HepG2 (cell line): ENCODE data around the gene MINDY2. TPM values are rescaled to one million over a fixed set of nuclear protein-coding genes. Genes with fewer than 3 reads are reported as not detected.

ENCODE experiments used
- AGO2 ChIP-seq: fragments of 200-400 bp; formaldehyde crosslinking; optimal IDR thresholded peaks from 2 replicates; pipeline ENCODE3; 2017; ENCODE audit warnings: mild to moderate bottlenecking, low read depth, low read length, moderate library complexity
- ARNT2 ChIP-seq: sonication (generic); formaldehyde crosslinking; IDR thresholded peaks from 2 replicates; pipeline ENCODE4 v1.8.0; 2022; ENCODE audit warnings: mild to moderate bottlenecking, low read depth, missing genetic modification reagents, moderate library complexity
- BATF2 ChIP-seq: sonication (generic); formaldehyde crosslinking; IDR thresholded peaks from 2 replicates; pipeline ENCODE4 v1.8.0; 2022; ENCODE audit warnings: mild to moderate bottlenecking, missing genetic modification reagents, moderate library complexity
- ELK4 ChIP-seq: sonication (generic); formaldehyde crosslinking; IDR thresholded peaks from 2 replicates; pipeline ENCODE4 v1.9.0; 2021; ENCODE audit warnings: missing genetic modification reagents, borderline replicate concordance
- EP300 ChIP-seq, 3 experiments: sonication (generic) in 1 of 3; formaldehyde crosslinking in 1 of 3; IDR thresholded peaks; 2 replicates each; pipeline versions ENCODE4 v1.5.1 to v1.6.1; 2011 to 2020; ENCODE audit warnings: low read depth in 2 of 3, low read length in 2 of 3, borderline replicate concordance in 1 of 3, improper control_type of control experiment in 1 of 3, mild to moderate bottlenecking in 1 of 3, missing genetic modification reagents in 1 of 3, moderate library complexity in 1 of 3
- IKZF5 ChIP-seq: IDR thresholded peaks from 2 replicates; pipeline ENCODE4 v1.6.1; 2018; ENCODE audit warnings: missing genetic modification reagents, mild to moderate bottlenecking, missing compliant biosample characterization
- JUN ChIP-seq: sonication (generic); formaldehyde crosslinking; IDR thresholded peaks from 2 replicates; pipeline ENCODE4 v1.4.0; 2020; ENCODE audit warnings: mild to moderate bottlenecking, missing genetic modification reagents
- KLF6 ChIP-seq: IDR thresholded peaks from 2 replicates; pipeline ENCODE4 v1.8.0; 2016; ENCODE audit warnings: missing biosample characterization, missing genetic modification reagents
- MAF1 ChIP-seq: sonication (generic); formaldehyde crosslinking; IDR thresholded peaks from 2 replicates; pipeline ENCODE4 v1.5.0; 2020; ENCODE audit warnings: missing genetic modification reagents, borderline replicate concordance
- MEIS2 ChIP-seq: sonication (generic); formaldehyde crosslinking; IDR thresholded peaks from 2 replicates; pipeline ENCODE4 v1.9.0; 2021; ENCODE audit warnings: mild to moderate bottlenecking, missing genetic modification reagents
- NCOA2 ChIP-seq: sonication (generic); formaldehyde crosslinking; IDR thresholded peaks from 2 replicates; pipeline ENCODE4 v1.8.0; 2022; ENCODE audit warnings: inconsistent platforms
- PHF8 ChIP-seq: sonication (generic); formaldehyde crosslinking; IDR thresholded peaks from 2 replicates; pipeline ENCODE4 v1.5.0; 2020; ENCODE audit warnings: missing genetic modification reagents
- RBM39 ChIP-seq: fragments of 200-400 bp; formaldehyde crosslinking; IDR thresholded peaks from one replicate; pipeline ENCODE4 v1.6.1; 2018; ENCODE audit warnings: antibody characterized with exemption, mild to moderate bottlenecking, low read depth, low read length; ENCODE audit not compliant: poor library complexity, severe bottlenecking
- RXRB ChIP-seq: IDR thresholded peaks from 2 replicates; pipeline ENCODE4 v1.6.1; 2016; ENCODE audit warnings: borderline replicate concordance, missing genetic modification reagents, missing compliant biosample characterization
- SOX6 ChIP-seq, 2 experiments: fragments of 450-650 bp in 1 of 2; sonication (generic) in 1 of 2; formaldehyde crosslinking in 1 of 2; IDR thresholded peaks; 2 replicates each; pipeline versions ENCODE4 v1.4.0 to v1.6.1; 2017 to 2020; ENCODE audit warnings: antibody characterized with exemption in 1 of 2, mild to moderate bottlenecking in 1 of 2, missing genetic modification reagents in 1 of 2
- ZNF124 ChIP-seq: sonication (generic); formaldehyde crosslinking; IDR thresholded peaks from 2 replicates; pipeline ENCODE4 v1.4.0; 2020; ENCODE audit warnings: missing genetic modification reagents
- ZNF224 ChIP-seq: sonication (generic); formaldehyde crosslinking; IDR thresholded peaks from 2 replicates; pipeline ENCODE4 v1.5.0; 2020; ENCODE audit warnings: mild to moderate bottlenecking, missing genetic modification reagents
- ZNF230 ChIP-seq: sonication (generic); formaldehyde crosslinking; IDR thresholded peaks from 2 replicates; pipeline ENCODE4 v1.4.0; 2020; ENCODE audit warnings: mild to moderate bottlenecking, missing genetic modification reagents
- ZNF382 ChIP-seq: sonication (generic); formaldehyde crosslinking; IDR thresholded peaks from 2 replicates; pipeline ENCODE4 v1.5.0; 2020; ENCODE audit warnings: missing genetic modification reagents, mild to moderate bottlenecking, borderline replicate concordance
- ZSCAN21 ChIP-seq: sonication (generic); formaldehyde crosslinking; IDR thresholded peaks from 2 replicates; pipeline ENCODE4 v1.8.0; 2022; ENCODE audit warnings: mild to moderate bottlenecking, missing genetic modification reagents, moderate library complexity, borderline replicate concordance
- ZSCAN25 ChIP-seq: sonication (generic); formaldehyde crosslinking; IDR thresholded peaks from 2 replicates; pipeline ENCODE4 v1.8.0; 2022; ENCODE audit warnings: mild to moderate bottlenecking, missing genetic modification reagents
- ZSCAN31 ChIP-seq: sonication (generic); formaldehyde crosslinking; IDR thresholded peaks from 2 replicates; pipeline ENCODE4 v1.5.0; 2020; ENCODE audit warnings: low read depth, mild to moderate bottlenecking, missing genetic modification reagents
- polyA plus RNA-seq, 8 experiments: library from polyadenylated mRNA; depleted of rRNA in 3 of 8; stranded (reverse) in 7 of 8; unstranded in 1 of 8; fragments of >200 nt; fragmentation: Illumina TruSeq in 4 of 8; extraction: Trizol in 4 of 8; gene quantifications; 2 replicates each; pipeline versions ENCODE4 v1.2.1 to v1.2.3, GENCODE V29; 2011 to 2016; ENCODE audit warnings: low read depth in 4 of 8, missing spikeins in 1 of 8, mixed read lengths in 1 of 8; ENCODE audit not compliant: insufficient read depth in 1 of 8
- total RNA-seq, 5 experiments: library from RNA; depleted of rRNA; stranded (reverse); fragments of >200 nt; fragmentation: Illumina TruSeq; extraction: Trizol; gene quantifications; 2 replicates each; pipeline ENCODE4 v1.2.3, GENCODE V29; 2016; ENCODE audit warnings: low read depth in 1 of 5
- TF ChIP-seq, protein P1 (sequence below): sonication (generic); formaldehyde crosslinking; IDR thresholded peaks from 2 replicates; pipeline ENCODE4 v1.4.0; 2020; ENCODE audit warnings: low read depth, mild to moderate bottlenecking, missing genetic modification reagents

The MINDY2 gene
- total and polyA plus RNA-seq, 2 of the 13 experiments (the other 11 are each of a cell fraction or from before 2014, with no cell fraction given), result 7.2 to 12.6 TPM

GRCh38 chr15:58864602-58865424 lies 93.7 kb downstream of the MINDY2 start (continued):
- no peak for TF ChIP-seq SOX6 (IDR thresholded peaks at IDR 0.05)
- TF ChIP-seq SOX6 (CRISPR knock-in tag; IDR thresholded peaks at IDR 0.05), result peak; percentile 83
- peak; percentile 79 for TF ChIP-seq RXRB
- peak; percentile 72 for TF ChIP-seq ZSCAN21
- peak; percentile 65 for TF ChIP-seq IKZF5 (CRISPR knock-in tag)
- peak; percentile 43 to 66; a peak in 2 of 4 replicates for TF ChIP-seq EP300 (IDR thresholded peaks at IDR 0.05; ENCODE audit: low read depth in 2 of 2, low read length in 2 of 2)
- peak; percentile 26; the same call in 1 of the 2 replicates for TF ChIP-seq EP300 (CRISPR knock-in tag; IDR thresholded peaks at IDR 0.05; ENCODE audit: borderline replicate concordance)
- TF ChIP-seq ZNF124, result peak; percentile 40; the same call in 1 of the 2 replicates
- TF ChIP-seq, protein P1, sequence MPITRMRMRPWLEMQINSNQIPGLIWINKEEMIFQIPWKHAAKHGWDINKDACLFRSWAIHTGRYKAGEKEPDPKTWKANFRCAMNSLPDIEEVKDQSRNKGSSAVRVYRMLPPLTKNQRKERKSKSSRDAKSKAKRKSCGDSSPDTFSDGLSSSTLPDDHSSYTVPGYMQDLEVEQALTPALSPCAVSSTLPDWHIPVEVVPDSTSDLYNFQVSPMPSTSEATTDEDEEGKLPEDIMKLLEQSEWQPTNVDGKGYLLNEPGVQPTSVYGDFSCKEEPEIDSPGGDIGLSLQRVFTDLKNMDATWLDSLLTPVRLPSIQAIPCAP (CRISPR knock-in tag), result no peak
- TF ChIP-seq JUN, result peak; percentile 41; the same call in 1 of the 2 replicates
- peak; percentile 76 for TF ChIP-seq NCOA2
- TF ChIP-seq RBM39, result no peak
- TF ChIP-seq ARNT2 (CRISPR knock-in tag), result peak; percentile 36; the same call in 1 of the 2 replicates
- no peak for TF ChIP-seq ZNF382
- no peak for TF ChIP-seq BATF2 (CRISPR knock-in tag)
- TF ChIP-seq MEIS2 (CRISPR knock-in tag), result peak; percentile 74; the same call in 1 of the 2 replicates
- TF ChIP-seq ZNF230, result peak; percentile 54; the same call in 1 of the 2 replicates
- no peak for TF ChIP-seq MAF1 (CRISPR knock-in tag)
- no peak for TF ChIP-seq ELK4 (CRISPR knock-in tag)
- TF ChIP-seq KLF6 (CRISPR knock-in tag), result peak; percentile 21; the same call in 1 of the 2 replicates
- peak; percentile 97 for TF ChIP-seq AGO2
- peak; percentile 57; the same call in 1 of the 2 replicates for TF ChIP-seq ZSCAN25 (CRISPR knock-in tag)
- peak; percentile 90 for TF ChIP-seq ZSCAN31 (CRISPR knock-in tag)
- TF ChIP-seq ZNF224 (CRISPR knock-in tag), result 0 out of 2 replicates have a peak, but pooled peaks have one; percentile 50
- TF ChIP-seq PHF8 (CRISPR knock-in tag), result peak; percentile 90
